Measurements from ENCODE around the gene MROH7. TPM values are rescaled to one million over a fixed set of nuclear protein-coding genes. Genes with fewer than 3 reads are reported as not detected.

MROH7 gene
- total and polyA plus RNA-seq, 2 of the 13 experiments (the other 11 are each of a cell fraction or from before 2014, with no cell fraction given) = 0.09 TPM

GRCh38 chr1:54715493-54716298 lies 74.1 kb downstream of the MROH7 start, which contains the start of gene TTC4 (continued):
- peak; percentile 73; the same call in 1 of the 2 replicates for TF ChIP-seq UBTF (CRISPR knock-in tag; IDR thresholded peaks at IDR 0.05)
- peak; percentile 55 for TF ChIP-seq CREB1 (IDR thresholded peaks at IDR 0.05)
- TF ChIP-seq CREB1 (CRISPR knock-in tag; IDR thresholded peaks at IDR 0.05) = 0 out of 2 replicates have a peak, but pooled peaks have one; percentile 23
- TF ChIP-seq SMAD9 (CRISPR knock-in tag; IDR thresholded peaks at IDR 0.05) = no peak
- no peak for TF ChIP-seq SIX1 (CRISPR knock-in tag; IDR thresholded peaks at IDR 0.05; ENCODE audit: borderline replicate concordance)
- no peak for TF ChIP-seq ZNF576 (CRISPR knock-in tag; IDR thresholded peaks at IDR 0.05)
- no peak for TF ChIP-seq TBX3 (IDR thresholded peaks at IDR 0.05; ENCODE audit: borderline replicate concordance)
- TF ChIP-seq SAP130 (CRISPR knock-in tag; IDR thresholded peaks at IDR 0.05; ENCODE audit: low read depth) = peak; percentile 91
- no peak for TF ChIP-seq MLX (CRISPR knock-in tag; IDR thresholded peaks at IDR 0.05)
- TF ChIP-seq NR2F6 (IDR thresholded peaks at IDR 0.05) = no peak
- peak; percentile 67; the same call in 1 of the 2 replicates for TF ChIP-seq NR2F6 (CRISPR knock-in tag; IDR thresholded peaks at IDR 0.05)
- no peak for TF ChIP-seq CC2D1A (CRISPR knock-in tag; IDR thresholded peaks at IDR 0.05)
- TF ChIP-seq MAFK (conservative IDR thresholded peaks at IDR 0.05 in 1 of 2, IDR thresholded peaks at IDR 0.05 in 1 of 2; ENCODE audit: low read length in 2 of 2) = no peak
- TF ChIP-seq SMARCC2 (IDR thresholded peaks at IDR 0.05) = no peak
- TF ChIP-seq ZNF768 (CRISPR knock-in tag; IDR thresholded peaks at IDR 0.05) = peak; percentile 83; the same call in 1 of the 2 replicates
- TF ChIP-seq ZBTB26 (CRISPR knock-in tag; IDR thresholded peaks at IDR 0.05; ENCODE audit: borderline replicate concordance) = peak; percentile 62; the same call in 1 of the 2 replicates
- TF ChIP-seq KMT2A (CRISPR knock-in tag; IDR thresholded peaks at IDR 0.05) = peak; percentile 97
- TF ChIP-seq ZNF235 (CRISPR knock-in tag; IDR thresholded peaks at IDR 0.05; ENCODE audit: borderline replicate concordance) = 0 out of 2 replicates have a peak, but pooled peaks have one; percentile 66
- peak; percentile 83 for TF ChIP-seq ZFP1 (CRISPR knock-in tag; IDR thresholded peaks at IDR 0.05)
- TF ChIP-seq PRDM4 (CRISPR knock-in tag; IDR thresholded peaks at IDR 0.05; ENCODE audit: borderline replicate concordance) = no peak
- peak; percentile 98 for TF ChIP-seq ZNF747 (CRISPR knock-in tag; IDR thresholded peaks at IDR 0.05; ENCODE audit: borderline replicate concordance)
- TF ChIP-seq ETV6 (CRISPR knock-in tag; conservative IDR thresholded peaks at IDR 0.05) = 0 out of 2 replicates have a peak, but pooled peaks have one; percentile 53
- no peak for TF ChIP-seq ZNF549 (CRISPR knock-in tag; IDR thresholded peaks at IDR 0.05)
- TF ChIP-seq ZNF460 (CRISPR knock-in tag; IDR thresholded peaks at IDR 0.05; ENCODE audit: borderline replicate concordance) = peak; percentile 19; the same call in 1 of the 2 replicates
- TF ChIP-seq SALL2 (CRISPR knock-in tag; IDR thresholded peaks at IDR 0.05) = peak; percentile 83; the same call in 1 of the 2 replicates

Measured in HepG2 (cell line).